Body of pancreas (tissue), 4 donors: ENCODE data around the gene GTF2IRD1. TPM values are rescaled to one million over a fixed set of nuclear protein-coding genes. Genes with fewer than 3 reads are reported as not detected.
"Not testable (repeated sequence)": the region's sequence is repeated elsewhere in the genome, so short reads cannot be mapped to it uniquely, and the experiment has no call there.

Experiments used
- ATAC-seq: fragments of 150-250 bp; one replicate; pipeline ENCODE4 v1.9.1; 2016
- DNase-seq, 4 donors: peaks; one replicate each; pipeline ENCODE4 v3.0.0-alpha.2; 2019
- H3K27ac ChIP-seq, 4 donors: fragments of 200-600 bp; sonication (generic); 1 replicate in 3 of 4; 2 replicates in 1 of 4; pipeline versions ENCODE4 v1.5.1 to v1.6.1; 2016 to 2019; ENCODE audit warnings: mild to moderate bottlenecking in 1 of 4, mixed read lengths in 1 of 4, moderate library complexity in 1 of 4
- H3K27me3 ChIP-seq, 2 donors: fragments of 200-600 bp; sonication (generic); one replicate each; pipeline ENCODE4 v1.6.0; 2016; ENCODE audit warnings: mild to moderate bottlenecking in 1 of 2
- H3K36me3 ChIP-seq, 2 donors: fragments of 200-600 bp; sonication (generic); replicated peaks in 1 of 2; 2 replicates each; pipeline ENCODE4 v1.5.1; 2016; ENCODE audit warnings: low read depth in 2 of 2; ENCODE audit not compliant: insufficient read depth in 1 of 2
- H3K4me1 ChIP-seq: fragments of 200-600 bp; sonication (generic); one replicate; pipeline ENCODE4 v1.6.0; 2016
- H3K4me3 ChIP-seq, 2 donors: fragments of 200-600 bp; sonication (generic); 1 replicate in 1 of 2; 2 replicates in 1 of 2; pipeline ENCODE4 v1.5.1; 2016 to 2019
- H3K9me3 ChIP-seq, 3 donors: fragments of 200-600 bp; sonication (generic); 1 replicate in 2 of 3; 2 replicates in 1 of 3; pipeline ENCODE4 v1.5.1; 2016
- CTCF ChIP-seq, 7 experiments: fragments of 450-650 bp in 4 of 7; fragments of 200-600 bp in 3 of 7; sonication (generic) in 3 of 7; IDR thresholded peaks; one replicate each; pipeline ENCODE4 v1.5.1; 2016 to 2019; ENCODE audit warnings: antibody characterized with exemption in 7 of 7
- POLR2A ChIP-seq, 3 donors: fragments of 450-650 bp; IDR thresholded peaks; one replicate each; pipeline ENCODE4 v1.6.1; 2016; ENCODE audit warnings: antibody characterized with exemption in 3 of 3, mild to moderate bottlenecking in 2 of 3
- WGBS, 2 donors: methylation state at CpG; one replicate each; pipeline ENCODE4 v1.1.5; 2017; 5-methylcytosine and 5-hydroxymethylcytosine counted together
- intact Hi-C: fragments of 100-400 bp; cut with DNase I; formaldehyde crosslinking; loops from one replicate; pipeline ENCODE4 v1.15.1; 2023
- total RNA-seq, 2 donors: library from RNA; depleted of rRNA; stranded (reverse); fragments of >200 nt; gene quantifications; one replicate each; pipeline ENCODE4 v1.1.0, GENCODE V29; 2016

GTF2IRD1 gene
- total RNA-seq, 2 donors from 2014 or later = 9.2 to 11.2 TPM

- no peak for TF ChIP-seq POLR2A (IDR thresholded peaks at IDR 0.05)
- no peak for TF ChIP-seq CTCF (IDR thresholded peaks at IDR 0.05)
- H3K9me3 ChIP-seq = no peaks in the 10 kb centered on the region
- 86 to 94% methylated on average over 5 of the region's 5 CpGs for WGBS, 2 donors
Observed at GRCh38 chr7:74560086-74560719, 106.5 kb downstream of the GTF2IRD1 start.

DNA sequence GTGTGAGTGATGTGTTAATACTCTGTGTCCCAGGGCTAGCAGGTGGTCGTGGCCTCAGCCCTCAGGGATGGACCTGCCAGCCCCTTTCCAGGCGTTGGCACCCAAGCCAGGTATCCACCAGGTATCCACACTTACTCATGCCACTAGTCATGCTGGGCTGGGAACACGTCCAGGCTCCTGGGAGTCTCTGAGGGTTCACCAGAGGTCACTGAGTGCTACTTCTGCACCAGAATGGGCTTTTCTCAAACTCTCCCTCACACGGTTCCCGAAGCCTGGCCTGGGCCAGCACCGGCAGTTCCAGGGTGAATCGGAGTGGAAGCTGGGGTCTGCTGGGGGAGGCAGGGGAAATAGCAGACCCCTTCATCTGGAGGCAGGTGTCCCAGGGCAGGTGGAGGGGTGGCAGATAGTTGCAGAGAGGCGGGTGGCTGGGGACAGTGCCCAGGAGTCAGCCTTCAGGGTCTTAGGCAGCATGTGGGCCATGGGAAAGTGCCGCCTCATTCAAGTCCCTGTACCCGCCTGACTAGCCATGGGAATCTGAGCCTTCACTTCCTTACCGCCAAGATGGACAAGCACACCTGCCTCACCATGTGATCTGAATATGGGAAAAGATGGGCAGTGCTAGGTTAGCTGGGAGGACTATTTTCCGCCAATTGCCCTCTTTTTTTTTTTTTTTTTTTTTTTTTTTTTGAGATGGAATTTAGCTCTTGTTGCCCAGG lies 108.3 kb downstream of the GTF2IRD1 start:
- H3K27me3 ChIP-seq = no peaks in the 10 kb centered on the region
- H3K4me3 ChIP-seq = no peak overlapping the region
- no peaks in the 10 kb centered on the region for H3K4me1 ChIP-seq
- intact Hi-C loops = no loop called here
- DNase-seq (no peak), ATAC-seq (no peak)
- peaks cover 0 to 5% of the 10 kb centered on the region in 2 donors for H3K36me3 ChIP-seq
- TF ChIP-seq CTCF (IDR thresholded peaks at IDR 0.05) = no peak
- no peak for TF ChIP-seq POLR2A (IDR thresholded peaks at IDR 0.05)
- H3K9me3 ChIP-seq = no peaks in the 10 kb centered on the region
- WGBS, 2 donors = 85 to 96% methylated on average over 6 to 12 of the region's 12 CpGs
- H3K27ac ChIP-seq = no peak overlapping the region

More at GRCh38 chr7:74560086-74560719, 106.5 kb downstream of the GTF2IRD1 start:
- DNase-seq = no peak
- ATAC-seq = no peak
- Histone ChIP-seq H3K27me3 (no peaks in the 10 kb centered on the region), H3K4me3 (no peak overlapping the region), H3K27ac (no peak overlapping the region), H3K4me1 (no peaks in the 10 kb centered on the region), H3K36me3 (peaks cover 0 to 5% of the 10 kb centered on the region in 2 donors)
- intact Hi-C loops = no loop called here

GRCh38 chr7:74563639-74564038 lies 109.9 kb downstream of the GTF2IRD1 start:
- H3K4me1 ChIP-seq, H3K9me3 ChIP-seq, H3K27ac ChIP-seq, DNase-seq, H3K27me3 ChIP-seq, H3K36me3 ChIP-seq, intact Hi-C loops, ATAC-seq, H3K4me3 ChIP-seq: not testable (repeated sequence)
- 97 to 100% methylated on average over 6 of the region's 6 CpGs for WGBS, 2 donors

DNA sequence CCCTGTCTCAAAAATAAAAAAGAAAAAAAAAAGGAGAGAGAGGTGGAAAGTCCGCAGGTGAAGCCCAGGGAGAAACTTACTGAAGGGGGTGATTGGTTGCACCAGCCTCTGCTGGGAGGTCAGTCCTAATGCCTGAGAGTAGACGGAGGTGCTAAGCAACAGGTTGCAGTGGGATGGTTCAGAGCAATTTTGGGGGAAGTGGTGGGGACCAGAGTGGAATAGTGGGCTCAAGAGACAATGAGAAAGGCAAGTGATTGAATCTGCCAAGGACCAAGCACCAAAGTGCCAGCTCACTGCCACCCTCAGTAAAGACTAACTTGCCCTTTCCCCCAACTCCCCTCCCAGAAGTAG lies 113.6 kb downstream of the GTF2IRD1 start:
- Histone ChIP-seq H3K4me3 (no peak overlapping the region), H3K9me3 (no peaks in the 10 kb centered on the region), H3K36me3 (no peaks in the 10 kb centered on the region), H3K27ac (no peak overlapping the region), H3K4me1 (no peaks in the 10 kb centered on the region), H3K27me3 (no peaks in the 10 kb centered on the region)
- intact Hi-C loops = no loop called here
- no peak for ATAC-seq
- no peak for DNase-seq
- WGBS, 2 donors = 85 to 86% methylated on average over 2 of the region's 2 CpGs
- no peak for TF ChIP-seq POLR2A (IDR thresholded peaks at IDR 0.05)
- no peak for TF ChIP-seq CTCF (IDR thresholded peaks at IDR 0.05)

DNA sequence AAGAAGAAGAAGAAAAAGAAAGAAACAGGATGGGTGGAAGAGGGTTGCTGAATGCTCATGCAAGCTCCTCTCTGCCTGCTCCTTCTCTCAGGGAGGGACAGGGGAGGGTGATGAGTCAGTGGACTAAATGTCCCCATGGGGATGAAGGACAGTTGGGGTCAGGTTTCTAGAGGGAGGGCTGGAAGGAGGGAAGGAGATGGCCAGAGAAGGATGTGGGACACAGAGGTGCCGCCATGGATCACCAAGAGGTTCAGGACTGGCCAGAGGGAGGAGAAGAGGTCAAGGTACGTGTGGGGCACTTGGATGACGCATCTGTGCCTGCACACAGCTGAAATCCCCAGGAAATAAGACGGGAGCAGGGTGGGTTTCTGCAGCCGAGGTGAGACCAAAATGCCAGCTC lies 115.0 kb downstream of the GTF2IRD1 start:
- 66 to 77% methylated on average over 5 of the region's 5 CpGs for WGBS, 2 donors
- Histone ChIP-seq H3K27me3 (no peaks in the 10 kb centered on the region), H3K4me1 (no peaks in the 10 kb centered on the region), H3K4me3 (no peak overlapping the region), H3K36me3 (no peaks in the 10 kb centered on the region), H3K27ac (no peak overlapping the region), H3K9me3 (no peaks in the 10 kb centered on the region)
- DNase-seq (no peak), ATAC-seq (no peak)
- intact Hi-C loops = no loop called here
- TF ChIP-seq CTCF (IDR thresholded peaks at IDR 0.05) = no peak
- TF ChIP-seq POLR2A (IDR thresholded peaks at IDR 0.05) = no peak
